Measurements from ENCODE around the gene FAM193A.

GRCh38 chr4:2636331-2636730, 99.9 kb downstream of the FAM193A start:
- TF ChIP-seq CTCF (IDR thresholded peaks at IDR 0.05) (no peak), POLR2AphosphoS5 (IDR thresholded peaks at IDR 0.05) (no peak), EP300 (IDR thresholded peaks at IDR 0.05; ENCODE audit: low read depth) (no peak)

Data from transverse colon (tissue), 4 donors.